Osteoblast (primary cell): Measurements from ENCODE around the gene FEM1B. TPM values are rescaled to one million over a fixed set of nuclear protein-coding genes. Genes with fewer than 3 reads are reported as not detected.
A peak's percentile ranks its signal among the peaks of the same experiment; 100 is the strongest.

Source experiments
- DNase-seq: peaks from one replicate; pipeline ENCODE4 v3.0.0; 2011; ENCODE audit warnings: low spot score, mixed read lengths; ENCODE audit not compliant: insufficient read length; ENCODE audit errors: missing footprints
- H2AFZ ChIP-seq: 2 replicates; pipeline ENCODE4 v1.6.0; 2011; ENCODE audit warnings: mild to moderate bottlenecking, low read length
- H3K27ac ChIP-seq: 2 replicates; pipeline ENCODE4 v1.5.1; 2011; ENCODE audit warnings: mild to moderate bottlenecking, low read depth, low read length, moderate library complexity
- H3K27me3 ChIP-seq: 2 replicates; pipeline ENCODE4 v1.6.0; 2012; ENCODE audit warnings: mild to moderate bottlenecking, control low read depth, inconsistent platforms, low read length, moderate library complexity; ENCODE audit not compliant: insufficient read depth
- H3K36me3 ChIP-seq: 2 replicates; pipeline ENCODE4 v1.5.1; 2011; ENCODE audit warnings: mild to moderate bottlenecking, low read length, control low read depth, moderate library complexity; ENCODE audit not compliant: insufficient read depth
- H3K4me1 ChIP-seq: 2 replicates; pipeline ENCODE4 v1.5.1; 2011; ENCODE audit warnings: mild to moderate bottlenecking, low read length, control low read depth, moderate library complexity; ENCODE audit not compliant: insufficient read depth
- H3K4me2 ChIP-seq: 2 replicates; pipeline ENCODE4 v1.6.0; 2011; ENCODE audit warnings: mild to moderate bottlenecking, low read length; ENCODE audit not compliant: insufficient read depth
- H3K4me3 ChIP-seq: fragments of 200-600 bp; sonication (generic); 3 replicates; pipeline ENCODE4 v1.5.1; 2012; ENCODE audit warnings: mild to moderate bottlenecking, low read length, inconsistent platforms; ENCODE audit not compliant: insufficient read depth
- H3K79me2 ChIP-seq: 2 replicates; pipeline ENCODE4 v1.6.0; 2012; ENCODE audit warnings: mild to moderate bottlenecking, low read length, control low read depth, inconsistent platforms; ENCODE audit not compliant: insufficient read depth
- H3K9me3 ChIP-seq: 2 replicates; pipeline ENCODE4 v1.5.1; 2011; ENCODE audit warnings: low read depth, low read length, control low read depth
- H4K20me1 ChIP-seq: 2 replicates; pipeline ENCODE4 v1.6.0; 2012; ENCODE audit warnings: mild to moderate bottlenecking, low read length, control low read depth; ENCODE audit not compliant: insufficient read depth
- total RNA-seq: library from RNA; depleted of rRNA; stranded (reverse); fragments of >200 nt; gene quantifications from 2 replicates; pipeline ENCODE4 v1.2.3, GENCODE V29; 2012
- TF ChIP-seq, protein P1 (sequence below): IDR thresholded peaks from 2 replicates; pipeline ENCODE4 v1.5.1; 2011; ENCODE audit warnings: mild to moderate bottlenecking, low read depth, low read length, moderate library complexity; ENCODE audit errors: extremely low read depth

Gene FEM1B
- total RNA-seq, 1 donor: 35.5 TPM

DNA sequence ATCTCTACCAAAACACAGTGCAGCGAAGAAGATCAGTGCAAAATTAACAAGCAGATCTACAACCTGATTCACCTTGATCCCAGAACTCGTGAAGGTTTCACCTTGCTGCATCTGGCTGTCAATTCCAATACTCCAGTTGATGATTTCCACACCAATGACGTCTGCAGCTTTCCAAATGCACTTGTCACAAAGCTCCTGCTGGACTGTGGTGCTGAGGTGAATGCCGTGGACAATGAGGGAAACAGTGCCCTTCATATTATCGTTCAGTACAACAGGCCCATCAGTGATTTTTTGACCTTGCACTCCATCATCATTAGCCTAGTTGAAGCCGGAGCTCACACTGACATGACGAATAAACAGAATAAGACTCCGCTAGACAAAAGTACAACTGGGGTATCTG is 13.2 kb downstream of the FEM1B start:
- TF ChIP-seq, protein P1, sequence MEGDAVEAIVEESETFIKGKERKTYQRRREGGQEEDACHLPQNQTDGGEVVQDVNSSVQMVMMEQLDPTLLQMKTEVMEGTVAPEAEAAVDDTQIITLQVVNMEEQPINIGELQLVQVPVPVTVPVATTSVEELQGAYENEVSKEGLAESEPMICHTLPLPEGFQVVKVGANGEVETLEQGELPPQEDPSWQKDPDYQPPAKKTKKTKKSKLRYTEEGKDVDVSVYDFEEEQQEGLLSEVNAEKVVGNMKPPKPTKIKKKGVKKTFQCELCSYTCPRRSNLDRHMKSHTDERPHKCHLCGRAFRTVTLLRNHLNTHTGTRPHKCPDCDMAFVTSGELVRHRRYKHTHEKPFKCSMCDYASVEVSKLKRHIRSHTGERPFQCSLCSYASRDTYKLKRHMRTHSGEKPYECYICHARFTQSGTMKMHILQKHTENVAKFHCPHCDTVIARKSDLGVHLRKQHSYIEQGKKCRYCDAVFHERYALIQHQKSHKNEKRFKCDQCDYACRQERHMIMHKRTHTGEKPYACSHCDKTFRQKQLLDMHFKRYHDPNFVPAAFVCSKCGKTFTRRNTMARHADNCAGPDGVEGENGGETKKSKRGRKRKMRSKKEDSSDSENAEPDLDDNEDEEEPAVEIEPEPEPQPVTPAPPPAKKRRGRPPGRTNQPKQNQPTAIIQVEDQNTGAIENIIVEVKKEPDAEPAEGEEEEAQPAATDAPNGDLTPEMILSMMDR: no peak
- no peak overlapping the region for H3K4me2 ChIP-seq
- peaks cover 46% of the 10 kb centered on the region for H3K36me3 ChIP-seq
- H3K79me2 ChIP-seq: peaks cover 99% of the 10 kb centered on the region
- no peaks in the 10 kb centered on the region for H3K9me3 ChIP-seq
- no peaks in the 10 kb centered on the region for H3K4me1 ChIP-seq
- H3K27ac ChIP-seq: no peak overlapping the region
- H3K27me3 ChIP-seq: no peaks in the 10 kb centered on the region
- H3K4me3 ChIP-seq: no peak overlapping the region
- peaks cover 34% of the 10 kb centered on the region for H4K20me1 ChIP-seq
- no peak overlapping the region for H2AFZ ChIP-seq
- no peak for DNase-seq

DNA sequence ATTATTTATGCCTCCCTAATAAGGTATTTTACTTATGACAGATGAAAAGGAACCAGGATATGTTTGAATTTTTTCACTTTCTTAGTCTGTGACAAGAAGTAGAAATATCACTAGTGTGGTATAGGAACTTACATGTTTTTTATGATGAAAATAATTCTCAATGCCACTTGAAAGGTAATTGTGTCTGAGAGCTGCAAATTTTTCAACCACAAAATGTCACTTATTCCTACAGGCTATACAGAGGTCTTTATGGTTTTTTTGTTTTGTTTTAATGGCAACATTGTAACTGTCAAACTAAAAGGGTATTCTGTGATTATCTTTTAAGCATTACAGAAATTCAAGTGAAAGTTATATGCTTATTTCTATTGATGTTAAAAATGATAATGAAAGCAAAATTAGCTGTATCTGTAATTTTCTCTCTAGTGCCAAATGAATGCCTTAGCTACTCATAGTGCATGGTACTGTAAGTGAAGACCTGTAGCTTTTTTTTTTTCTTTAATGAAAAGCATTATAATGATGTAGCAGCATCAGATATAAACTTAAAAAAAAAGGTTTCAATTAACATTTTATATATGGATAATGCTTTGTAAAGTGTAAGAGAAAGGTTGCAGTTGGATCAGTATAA is 14.7 kb downstream of the FEM1B start:
- no peak for DNase-seq
- no peak overlapping the region for H3K4me2 ChIP-seq
- no peaks in the 10 kb centered on the region for H3K9me3 ChIP-seq
- no peak overlapping the region for H2AFZ ChIP-seq
- H3K27ac ChIP-seq: no peak overlapping the region
- H4K20me1 ChIP-seq: peaks cover 22% of the 10 kb centered on the region
- TF ChIP-seq, protein P1: no peak
- peaks cover 50% of the 10 kb centered on the region for H3K36me3 ChIP-seq
- H3K4me3 ChIP-seq: no peak overlapping the region
- H3K79me2 ChIP-seq: peaks cover 84% of the 10 kb centered on the region
- H3K27me3 ChIP-seq: no peaks in the 10 kb centered on the region
- no peaks in the 10 kb centered on the region for H3K4me1 ChIP-seq

DNA sequence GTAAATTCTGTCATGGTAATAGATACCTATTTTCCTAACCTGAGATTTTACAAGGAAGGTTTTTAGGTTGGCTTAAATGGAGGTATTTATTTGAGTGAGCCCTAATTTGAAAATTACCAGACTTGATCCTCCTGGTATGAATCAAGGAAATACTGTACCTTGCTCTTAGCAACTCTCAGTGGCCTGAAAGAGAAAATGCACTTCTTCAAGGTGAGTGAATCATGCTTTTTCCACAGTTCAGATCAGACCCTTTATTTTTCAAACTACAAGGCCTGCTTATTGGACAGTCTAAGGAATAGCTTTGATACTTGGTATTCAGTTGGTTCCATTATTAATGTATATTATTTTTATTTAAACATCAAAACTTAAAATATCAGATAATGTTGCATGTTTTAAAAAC is 15.4 kb downstream of the FEM1B start:
- Histone ChIP-seq H3K4me1 (no peaks in the 10 kb centered on the region), H3K4me2 (no peak overlapping the region), H3K79me2 (peaks cover 82% of the 10 kb centered on the region), H4K20me1 (peaks cover 15% of the 10 kb centered on the region), H3K27ac (no peak overlapping the region), H3K36me3 (peaks cover 56% of the 10 kb centered on the region), H3K4me3 (no peak overlapping the region), H3K9me3 (no peaks in the 10 kb centered on the region), H2AFZ (no peak overlapping the region), H3K27me3 (no peaks in the 10 kb centered on the region)
- TF ChIP-seq, protein P1: no peak
- DNase-seq: no peak

DNA sequence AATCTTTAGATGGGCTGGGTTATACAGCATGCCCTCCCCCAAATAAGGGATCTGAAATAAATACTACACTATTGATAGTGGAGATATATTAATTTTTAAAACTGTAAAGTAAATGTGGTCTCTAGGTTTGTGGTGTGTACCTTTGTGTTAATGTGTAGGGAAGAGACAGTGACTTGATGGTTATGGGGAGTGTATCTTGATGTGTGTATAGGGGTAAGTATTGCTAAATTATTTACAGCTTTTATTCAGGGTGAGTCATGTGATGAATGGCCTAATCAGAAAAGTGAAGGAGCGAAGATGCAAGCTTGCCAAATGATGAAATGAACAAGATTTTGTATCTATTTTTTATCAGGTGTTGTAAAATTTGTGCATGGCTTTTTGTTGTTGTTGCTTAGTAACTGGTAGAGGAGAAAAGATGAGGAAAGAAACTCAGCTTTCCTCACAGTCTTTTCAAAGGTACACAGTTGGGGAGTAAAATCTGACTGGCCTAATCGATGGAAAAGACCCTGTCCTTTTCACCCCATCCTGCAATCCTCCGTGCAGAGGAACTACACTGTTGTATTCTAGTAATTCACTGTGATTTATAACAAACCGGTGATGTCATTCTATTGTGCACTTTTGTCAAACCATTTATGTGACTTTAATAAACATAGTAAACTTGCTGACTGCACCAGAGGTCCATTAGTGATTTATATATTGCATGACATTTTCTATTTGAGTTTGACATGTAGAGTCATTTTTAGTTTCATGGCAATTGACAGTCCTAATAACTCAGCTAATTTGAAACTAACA is 17.7 kb downstream of the FEM1B start:
- TF ChIP-seq, protein P1: no peak
- H3K4me2 ChIP-seq: no peak overlapping the region
- no peak overlapping the region for H3K4me3 ChIP-seq
- H2AFZ ChIP-seq: no peak overlapping the region
- H3K36me3 ChIP-seq: peaks cover 64% of the 10 kb centered on the region
- no peaks in the 10 kb centered on the region for H3K9me3 ChIP-seq
- peaks cover 59% of the 10 kb centered on the region for H3K79me2 ChIP-seq
- H4K20me1 ChIP-seq: peaks cover 6% of the 10 kb centered on the region
- H3K4me1 ChIP-seq: peaks cover 8% of the 10 kb centered on the region
- DNase-seq: no peak
- H3K27me3 ChIP-seq: no peaks in the 10 kb centered on the region
- peak overlapping the region; percentile 20 for H3K27ac ChIP-seq
